GM10266 (cell line): Measurements from ENCODE around the gene KIZ.

Source experiments
- DNase-seq: peaks from one replicate; pipeline ENCODE4 v3.0.0; 2012; ENCODE audit errors: extremely low spot score
- TF ChIP-seq, protein P1 (sequence below): IDR thresholded peaks from 2 replicates; pipeline ENCODE4 v1.5.1; 2012; ENCODE audit warnings: mild to moderate bottlenecking, low read depth; ENCODE audit not compliant: control insufficient read depth, insufficient read depth; ENCODE audit errors: missing control alignments

Gene KIZ, protein sequence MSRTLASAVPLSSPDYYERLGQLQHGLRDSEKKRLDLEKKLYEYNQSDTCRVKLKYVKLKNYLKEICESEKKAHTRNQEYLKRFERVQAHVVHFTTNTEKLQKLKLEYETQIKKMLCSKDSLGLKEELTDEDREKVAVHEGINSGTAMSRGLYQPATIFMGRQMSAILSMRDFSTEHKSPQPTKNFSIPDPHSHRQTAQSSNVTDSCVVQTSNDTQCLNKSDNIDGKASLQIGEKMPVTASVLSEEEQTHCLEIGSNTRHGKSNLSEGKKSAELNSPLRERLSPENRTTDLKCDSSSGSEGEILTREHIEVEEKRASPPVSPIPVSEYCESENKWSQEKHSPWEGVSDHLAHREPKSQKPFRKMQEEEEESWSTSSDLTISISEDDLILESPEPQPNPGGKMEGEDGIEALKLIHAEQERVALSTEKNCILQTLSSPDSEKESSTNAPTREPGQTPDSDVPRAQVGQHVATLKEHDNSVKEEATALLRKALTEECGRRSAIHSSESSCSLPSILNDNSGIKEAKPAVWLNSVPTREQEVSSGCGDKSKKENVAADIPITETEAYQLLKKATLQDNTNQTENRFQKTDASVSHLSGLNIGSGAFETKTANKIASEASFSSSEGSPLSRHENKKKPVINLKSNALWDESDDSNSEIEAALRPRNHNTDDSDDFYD

DNA sequence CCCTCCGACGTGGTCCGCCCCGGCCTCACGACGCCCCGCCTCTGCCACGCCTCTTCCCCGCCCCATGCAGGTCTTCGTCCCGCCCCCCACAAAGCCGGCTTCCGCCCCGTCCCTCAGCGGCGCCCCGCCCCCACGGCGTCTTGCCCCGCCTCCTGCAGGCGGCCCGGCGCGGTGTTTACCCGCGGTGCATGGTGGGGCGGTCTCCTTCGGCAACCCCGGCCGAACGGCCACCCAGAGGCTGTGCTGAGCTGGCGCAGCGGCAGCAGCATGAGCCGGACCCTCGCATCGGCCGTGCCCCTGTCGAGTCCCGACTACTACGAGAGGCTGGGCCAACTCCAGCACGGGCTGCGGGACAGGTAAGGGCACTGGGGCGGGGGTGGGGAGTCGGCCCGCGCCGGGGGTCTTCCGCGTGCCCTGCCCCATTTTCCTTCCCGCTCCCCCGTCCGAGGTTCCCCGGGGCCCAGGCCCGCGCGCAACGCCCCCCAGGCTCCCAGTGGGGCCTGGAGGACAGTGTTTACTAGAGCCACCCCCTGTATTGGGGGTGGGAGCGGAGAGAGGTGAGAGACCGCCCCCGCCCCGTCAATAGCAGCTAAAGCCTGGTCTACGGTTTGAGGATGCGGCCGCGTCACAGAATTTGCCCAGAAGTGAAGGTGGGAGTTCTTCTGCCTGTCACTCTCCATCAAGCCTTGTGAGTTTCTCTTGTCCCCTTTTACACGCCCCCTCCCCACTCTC is at the start of gene KIZ:
Gene KIZ (plus strand): TSS at position 234 of the 732 bp plus-strand sequence. CDS start 34 bp downstream, at position 268.
- TF ChIP-seq, protein P1, sequence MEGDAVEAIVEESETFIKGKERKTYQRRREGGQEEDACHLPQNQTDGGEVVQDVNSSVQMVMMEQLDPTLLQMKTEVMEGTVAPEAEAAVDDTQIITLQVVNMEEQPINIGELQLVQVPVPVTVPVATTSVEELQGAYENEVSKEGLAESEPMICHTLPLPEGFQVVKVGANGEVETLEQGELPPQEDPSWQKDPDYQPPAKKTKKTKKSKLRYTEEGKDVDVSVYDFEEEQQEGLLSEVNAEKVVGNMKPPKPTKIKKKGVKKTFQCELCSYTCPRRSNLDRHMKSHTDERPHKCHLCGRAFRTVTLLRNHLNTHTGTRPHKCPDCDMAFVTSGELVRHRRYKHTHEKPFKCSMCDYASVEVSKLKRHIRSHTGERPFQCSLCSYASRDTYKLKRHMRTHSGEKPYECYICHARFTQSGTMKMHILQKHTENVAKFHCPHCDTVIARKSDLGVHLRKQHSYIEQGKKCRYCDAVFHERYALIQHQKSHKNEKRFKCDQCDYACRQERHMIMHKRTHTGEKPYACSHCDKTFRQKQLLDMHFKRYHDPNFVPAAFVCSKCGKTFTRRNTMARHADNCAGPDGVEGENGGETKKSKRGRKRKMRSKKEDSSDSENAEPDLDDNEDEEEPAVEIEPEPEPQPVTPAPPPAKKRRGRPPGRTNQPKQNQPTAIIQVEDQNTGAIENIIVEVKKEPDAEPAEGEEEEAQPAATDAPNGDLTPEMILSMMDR = peak; percentile 41
- peak; percentile 96 for DNase-seq

- DNase-seq = no peak
- TF ChIP-seq, protein P1 = no peak
Observed at GRCh38 chr20:21077809-21078345, 48.0 kb upstream of the KIZ start.

GRCh38 chr20:21082584-21082983 is 43.3 kb upstream of the KIZ start:
- TF ChIP-seq, protein P1 = no peak
- DNase-seq = no peak

DNA sequence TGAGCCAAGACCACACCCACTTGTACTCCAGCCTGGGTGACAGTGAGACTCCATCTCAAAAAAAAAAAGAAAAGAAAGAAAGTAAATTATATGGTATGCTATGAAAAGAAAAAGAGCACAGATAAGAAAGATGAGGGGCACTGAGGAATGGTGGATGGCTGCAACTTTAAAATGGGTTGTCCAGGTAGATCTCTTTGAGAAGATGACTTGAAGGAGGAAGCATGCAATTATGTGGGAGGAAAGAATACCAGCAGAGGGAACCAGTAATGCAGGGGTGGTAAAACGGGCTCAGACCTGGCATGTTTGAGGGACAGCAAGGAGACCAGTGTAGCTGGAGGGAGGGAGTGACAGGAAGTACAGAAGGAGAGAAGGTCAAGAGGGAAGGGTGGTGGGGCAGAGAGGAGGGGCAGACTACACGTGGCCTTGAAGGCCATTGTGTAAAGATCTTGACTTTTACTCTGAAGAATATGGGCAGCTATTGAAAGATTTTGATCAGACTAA is 42.0 kb upstream of the KIZ start:
- TF ChIP-seq, protein P1 = no peak
- no peak for DNase-seq

GRCh38 chr20:21087862-21088540 is 37.9 kb upstream of the KIZ start:
- TF ChIP-seq, protein P1 = no peak
- DNase-seq = no peak

GRCh38 chr20:21089391-21089790 is 36.5 kb upstream of the KIZ start:
- TF ChIP-seq, protein P1 = no peak

More at GRCh38 chr20:21089391-21089790, 36.5 kb upstream of the KIZ start:
- DNase-seq = no peak
